HepG2 (cell line): ENCODE measurements around the gene PLA2G7. TPM values are rescaled to one million over a fixed set of nuclear protein-coding genes. Genes with fewer than 3 reads are reported as not detected.

ENCODE experiments used
- ATF7-NPFF ChIP-seq: sonication (generic); formaldehyde crosslinking; IDR thresholded peaks from 2 replicates; pipeline ENCODE4 v1.8.1; 2023; ENCODE audit warnings: mild to moderate bottlenecking, low read depth, missing genetic modification reagents, moderate library complexity
- DMTF1 ChIP-seq: sonication (generic); formaldehyde crosslinking; IDR thresholded peaks from 2 replicates; pipeline ENCODE4 v1.4.0; 2020; ENCODE audit warnings: mild to moderate bottlenecking, missing genetic modification reagents
- EZH2 ChIP-seq: conservative IDR thresholded peaks from 2 replicates; pipeline ENCODE4 v1.6.1; 2012; ENCODE audit warnings: mild to moderate bottlenecking, low read depth, low read length, moderate library complexity
- GLMP ChIP-seq: sonication (generic); formaldehyde crosslinking; IDR thresholded peaks from 2 replicates; pipeline ENCODE4 v1.9.0; 2021; ENCODE audit warnings: missing genetic modification reagents, mild to moderate bottlenecking, borderline replicate concordance
- HES4 ChIP-seq: sonication (generic); formaldehyde crosslinking; IDR thresholded peaks from 2 replicates; pipeline ENCODE4 v1.9.0; 2021; ENCODE audit warnings: mild to moderate bottlenecking, missing genetic modification reagents, borderline replicate concordance
- HMGXB4 ChIP-seq, 2 experiments: sonication (generic) in 1 of 2; formaldehyde crosslinking in 1 of 2; IDR thresholded peaks; 2 replicates each; pipeline versions ENCODE4 v1.4.0 to v1.6.1; 2018 to 2020; ENCODE audit warnings: missing genetic modification reagents in 2 of 2, borderline replicate concordance in 1 of 2, low read depth in 1 of 2, mild to moderate bottlenecking in 1 of 2, missing biosample characterization in 1 of 2
- HNF4G ChIP-seq, 2 experiments: sonication (generic) in 1 of 2; formaldehyde crosslinking in 1 of 2; IDR thresholded peaks; 2 replicates each; pipeline versions ENCODE4 v1.4.0 to v1.6.1; 2011 to 2020; ENCODE audit warnings: borderline replicate concordance in 2 of 2, low read depth in 2 of 2, mild to moderate bottlenecking in 2 of 2, low read length in 1 of 2, missing genetic modification reagents in 1 of 2, moderate library complexity in 1 of 2
- KDM5B ChIP-seq: sonication (generic); formaldehyde crosslinking; IDR thresholded peaks from 2 replicates; pipeline ENCODE4 v1.4.0; 2020; ENCODE audit warnings: missing genetic modification reagents, mild to moderate bottlenecking, borderline replicate concordance
- MATR3 ChIP-seq: sonication (generic); formaldehyde crosslinking; IDR thresholded peaks from 2 replicates; pipeline ENCODE4 v1.4.0; 2020; ENCODE audit warnings: missing genetic modification reagents
- MED8 ChIP-seq: sonication (generic); formaldehyde crosslinking; IDR thresholded peaks from 2 replicates; pipeline ENCODE4 v1.8.1; 2023; ENCODE audit warnings: mild to moderate bottlenecking, missing genetic modification reagents; ENCODE audit not compliant: insufficient replicate concordance
- MTF2 ChIP-seq: sonication (generic); formaldehyde crosslinking; IDR thresholded peaks from 2 replicates; pipeline ENCODE4 v1.5.0; 2020; ENCODE audit warnings: missing genetic modification reagents, borderline replicate concordance
- NFE2L2 ChIP-seq: fragments of 150-350 bp; IDR thresholded peaks from 2 replicates; pipeline ENCODE4 v1.6.1; 2014; ENCODE audit warnings: low read length
- RFXANK ChIP-seq: IDR thresholded peaks from 2 replicates; pipeline ENCODE4 v1.6.1; 2016
- TEF ChIP-seq: sonication (generic); formaldehyde crosslinking; IDR thresholded peaks from 2 replicates; pipeline ENCODE4 v1.5.0; 2020; ENCODE audit warnings: missing genetic modification reagents
- ZFP90 ChIP-seq: sonication (generic); formaldehyde crosslinking; IDR thresholded peaks from 2 replicates; pipeline ENCODE4 v1.8.0; 2022; ENCODE audit warnings: missing genetic modification reagents, mild to moderate bottlenecking, inconsistent platforms, borderline replicate concordance
- ZFP91 ChIP-seq: sonication (generic); formaldehyde crosslinking; IDR thresholded peaks from 2 replicates; pipeline ENCODE4 v1.9.0; 2022; ENCODE audit warnings: missing genetic modification reagents, mild to moderate bottlenecking, borderline replicate concordance
- ZNF337 ChIP-seq: sonication (generic); formaldehyde crosslinking; IDR thresholded peaks from 2 replicates; pipeline ENCODE4 v1.5.1; 2020; ENCODE audit warnings: missing genetic modification reagents, low read depth, mild to moderate bottlenecking, borderline replicate concordance
- ZNF550 ChIP-seq: sonication (generic); formaldehyde crosslinking; IDR thresholded peaks from 2 replicates; pipeline ENCODE4 v1.4.0; 2020; ENCODE audit warnings: mild to moderate bottlenecking, missing genetic modification reagents, borderline replicate concordance
- ZNF780A ChIP-seq: sonication (generic); formaldehyde crosslinking; IDR thresholded peaks from 2 replicates; pipeline ENCODE4 v1.8.0; 2022; ENCODE audit warnings: mild to moderate bottlenecking, missing genetic modification reagents, moderate library complexity
- polyA plus RNA-seq, 8 experiments: library from polyadenylated mRNA; depleted of rRNA in 3 of 8; stranded (reverse) in 7 of 8; unstranded in 1 of 8; fragments of >200 nt; fragmentation: Illumina TruSeq in 4 of 8; extraction: Trizol in 4 of 8; gene quantifications; 2 replicates each; pipeline versions ENCODE4 v1.2.1 to v1.2.3, GENCODE V29; 2011 to 2016; ENCODE audit warnings: low read depth in 4 of 8, missing spikeins in 1 of 8, mixed read lengths in 1 of 8; ENCODE audit not compliant: insufficient read depth in 1 of 8
- total RNA-seq, 5 experiments: library from RNA; depleted of rRNA; stranded (reverse); fragments of >200 nt; fragmentation: Illumina TruSeq; extraction: Trizol; gene quantifications; 2 replicates each; pipeline ENCODE4 v1.2.3, GENCODE V29; 2016; ENCODE audit warnings: low read depth in 1 of 5

Gene PLA2G7
- total and polyA plus RNA-seq, 2 of the 13 experiments (the other 11 are each of a cell fraction or from before 2014, with no cell fraction given) = not detected

GRCh38 chr6:46734867-46735719 is at the start of gene PLA2G7 (continued):
- TF ChIP-seq ZFP90 = 0 out of 2 replicates have a peak, but pooled peaks have one; percentile 0
- TF ChIP-seq TEF (CRISPR knock-in tag) = no peak
- TF ChIP-seq MED8 (CRISPR knock-in tag) = no peak
- TF ChIP-seq DMTF1 (CRISPR knock-in tag) = no peak
- peak; percentile 82; the same call in 1 of the 2 replicates for TF ChIP-seq MTF2 (CRISPR knock-in tag)
- no peak for TF ChIP-seq KDM5B (CRISPR knock-in tag)
- TF ChIP-seq HNF4G (IDR thresholded peaks at IDR 0.05; ENCODE audit: borderline replicate concordance, low read depth, low read length) = no peak
- no peak for TF ChIP-seq HNF4G (CRISPR knock-in tag; IDR thresholded peaks at IDR 0.05; ENCODE audit: borderline replicate concordance, low read depth)
- TF ChIP-seq MATR3 (CRISPR knock-in tag) = no peak
- TF ChIP-seq NFE2L2 = no peak
- TF ChIP-seq RFXANK (CRISPR knock-in tag) = no peak
- no peak for TF ChIP-seq GLMP (CRISPR knock-in tag)
- no peak for TF ChIP-seq ZNF550 (CRISPR knock-in tag)
- TF ChIP-seq HES4 = 0 out of 2 replicates have a peak, but pooled peaks have one; percentile 51
- no peak for TF ChIP-seq HMGXB4 (CRISPR knock-in tag; IDR thresholded peaks at IDR 0.05; ENCODE audit: borderline replicate concordance in 1 of 2, low read depth in 1 of 2)
- no peak for TF ChIP-seq ZNF780A (CRISPR knock-in tag)
- peak; percentile 94 for TF ChIP-seq EZH2
- TF ChIP-seq ATF7-NPFF (CRISPR knock-in tag) = peak; percentile 53; the same call in 1 of the 2 replicates
- peak; percentile 52; the same call in 1 of the 2 replicates for TF ChIP-seq ZFP91
- TF ChIP-seq ZNF337 (CRISPR knock-in tag) = no peak
